DND-41 (cell line): ENCODE measurements around the gene CLMN.

Experiments used
- CTCF ChIP-seq: IDR thresholded peaks from 2 replicates; pipeline ENCODE4 v1.5.1; 2012; ENCODE audit warnings: borderline replicate concordance, low read length, moderate library complexity, mild to moderate bottlenecking; ENCODE audit not compliant: poor library complexity, severe bottlenecking; ENCODE audit errors: extremely low read depth
- EZH2 ChIP-seq: IDR thresholded peaks from 3 replicates; pipeline ENCODE4 v1.6.1; 2012; ENCODE audit warnings: borderline replicate concordance, low read depth, mild to moderate bottlenecking, moderate library complexity, low read length, inconsistent platforms; ENCODE audit not compliant: severe bottlenecking

GRCh38 chr14:95272057-95272456 lies 47.7 kb downstream of the CLMN start:
- TF ChIP-seq CTCF (no peak), EZH2 (no peak)
